Osteoblast (primary cell): ENCODE measurements around the gene ANKH. TPM values are rescaled to one million over a fixed set of nuclear protein-coding genes. Genes with fewer than 3 reads are reported as not detected.

Experiments used
- DNase-seq: peaks from one replicate; pipeline ENCODE4 v3.0.0; 2011; ENCODE audit warnings: low spot score, mixed read lengths; ENCODE audit not compliant: insufficient read length; ENCODE audit errors: missing footprints
- H2AFZ ChIP-seq: 2 replicates; pipeline ENCODE4 v1.6.0; 2011; ENCODE audit warnings: mild to moderate bottlenecking, low read length
- H3K27ac ChIP-seq: 2 replicates; pipeline ENCODE4 v1.5.1; 2011; ENCODE audit warnings: mild to moderate bottlenecking, low read depth, low read length, moderate library complexity
- H3K27me3 ChIP-seq: 2 replicates; pipeline ENCODE4 v1.6.0; 2012; ENCODE audit warnings: mild to moderate bottlenecking, control low read depth, inconsistent platforms, low read length, moderate library complexity; ENCODE audit not compliant: insufficient read depth
- H3K36me3 ChIP-seq: 2 replicates; pipeline ENCODE4 v1.5.1; 2011; ENCODE audit warnings: mild to moderate bottlenecking, low read length, control low read depth, moderate library complexity; ENCODE audit not compliant: insufficient read depth
- H3K4me1 ChIP-seq: 2 replicates; pipeline ENCODE4 v1.5.1; 2011; ENCODE audit warnings: mild to moderate bottlenecking, low read length, control low read depth, moderate library complexity; ENCODE audit not compliant: insufficient read depth
- H3K4me2 ChIP-seq: 2 replicates; pipeline ENCODE4 v1.6.0; 2011; ENCODE audit warnings: mild to moderate bottlenecking, low read length; ENCODE audit not compliant: insufficient read depth
- H3K4me3 ChIP-seq: fragments of 200-600 bp; sonication (generic); 3 replicates; pipeline ENCODE4 v1.5.1; 2012; ENCODE audit warnings: mild to moderate bottlenecking, low read length, inconsistent platforms; ENCODE audit not compliant: insufficient read depth
- H3K79me2 ChIP-seq: 2 replicates; pipeline ENCODE4 v1.6.0; 2012; ENCODE audit warnings: mild to moderate bottlenecking, low read length, control low read depth, inconsistent platforms; ENCODE audit not compliant: insufficient read depth
- H3K9me3 ChIP-seq: 2 replicates; pipeline ENCODE4 v1.5.1; 2011; ENCODE audit warnings: low read depth, low read length, control low read depth
- H4K20me1 ChIP-seq: 2 replicates; pipeline ENCODE4 v1.6.0; 2012; ENCODE audit warnings: mild to moderate bottlenecking, low read length, control low read depth; ENCODE audit not compliant: insufficient read depth
- total RNA-seq: library from RNA; depleted of rRNA; stranded (reverse); fragments of >200 nt; gene quantifications from 2 replicates; pipeline ENCODE4 v1.2.3, GENCODE V29; 2012
- TF ChIP-seq, protein P1 (sequence below): IDR thresholded peaks from 2 replicates; pipeline ENCODE4 v1.5.1; 2011; ENCODE audit warnings: mild to moderate bottlenecking, low read depth, low read length, moderate library complexity; ENCODE audit errors: extremely low read depth

Gene ANKH
- total RNA-seq, 1 donor, result 125 TPM

DNA sequence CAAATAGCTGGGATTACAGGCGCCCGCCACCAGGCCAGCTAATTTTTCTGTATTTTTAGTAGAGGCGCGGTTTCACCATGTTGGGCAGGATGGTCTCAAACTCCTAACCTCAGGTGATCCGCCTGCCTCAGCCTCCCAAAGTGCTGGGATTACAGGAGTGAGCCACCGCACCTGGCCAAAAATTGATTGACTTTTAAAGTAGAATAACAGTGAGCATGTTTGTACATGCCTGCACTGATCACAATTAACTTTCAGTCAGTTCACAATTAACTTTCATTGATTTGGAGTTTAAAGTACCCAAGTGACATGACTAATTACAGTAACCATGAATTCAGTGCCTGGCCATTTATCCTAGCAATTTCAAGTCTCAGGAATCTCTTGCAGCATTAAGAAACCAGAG lies 61.3 kb downstream of the ANKH start:
- peaks cover 70% of the 10 kb centered on the region for H3K79me2 ChIP-seq
- DNase-seq, result no peak

DNA sequence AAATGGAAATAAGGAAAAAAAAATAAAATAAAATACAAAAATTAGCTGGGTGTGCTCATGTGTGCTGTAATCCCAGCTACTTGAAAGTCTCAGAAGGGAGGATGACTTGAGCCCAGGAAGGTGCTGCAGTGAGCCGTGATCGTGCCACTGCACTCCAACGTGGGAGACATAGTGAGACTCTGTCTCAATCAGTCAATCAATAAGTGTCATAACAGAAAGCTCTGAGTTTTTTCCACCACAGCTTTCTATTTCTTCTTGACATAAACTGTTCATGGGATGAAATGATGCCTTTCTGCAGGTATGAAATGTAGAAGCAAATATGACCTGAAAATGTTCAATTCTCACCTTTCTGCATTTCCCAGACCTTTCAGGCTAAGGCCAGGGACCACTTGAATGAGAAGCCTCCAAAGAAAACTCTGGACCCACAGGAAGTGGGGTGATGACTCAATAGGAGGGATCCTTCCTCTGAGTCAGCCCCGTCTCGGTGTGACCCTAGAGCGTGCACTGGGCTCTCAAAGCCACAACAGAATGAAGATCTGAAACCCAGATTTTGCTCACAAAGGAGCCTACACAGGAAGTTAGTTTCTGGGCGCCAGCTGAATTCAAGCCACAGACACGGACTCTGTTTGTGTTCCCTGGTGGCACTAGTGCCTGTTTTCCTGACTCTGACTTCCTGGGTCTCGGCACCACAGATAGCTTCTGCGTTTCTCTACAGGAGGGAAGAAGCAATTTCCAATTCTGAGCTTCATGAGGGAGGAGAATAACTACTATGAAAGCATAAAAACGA lies 62.0 kb downstream of the ANKH start:
- peaks cover 66% of the 10 kb centered on the region for H3K79me2 ChIP-seq
- peak overlapping the region; percentile 80 for H3K4me2 ChIP-seq
- H3K27me3 ChIP-seq, result no peaks in the 10 kb centered on the region
- H2AFZ ChIP-seq, result peak overlapping the region; percentile 44
- H4K20me1 ChIP-seq, result no peaks in the 10 kb centered on the region
- TF ChIP-seq, protein P1, sequence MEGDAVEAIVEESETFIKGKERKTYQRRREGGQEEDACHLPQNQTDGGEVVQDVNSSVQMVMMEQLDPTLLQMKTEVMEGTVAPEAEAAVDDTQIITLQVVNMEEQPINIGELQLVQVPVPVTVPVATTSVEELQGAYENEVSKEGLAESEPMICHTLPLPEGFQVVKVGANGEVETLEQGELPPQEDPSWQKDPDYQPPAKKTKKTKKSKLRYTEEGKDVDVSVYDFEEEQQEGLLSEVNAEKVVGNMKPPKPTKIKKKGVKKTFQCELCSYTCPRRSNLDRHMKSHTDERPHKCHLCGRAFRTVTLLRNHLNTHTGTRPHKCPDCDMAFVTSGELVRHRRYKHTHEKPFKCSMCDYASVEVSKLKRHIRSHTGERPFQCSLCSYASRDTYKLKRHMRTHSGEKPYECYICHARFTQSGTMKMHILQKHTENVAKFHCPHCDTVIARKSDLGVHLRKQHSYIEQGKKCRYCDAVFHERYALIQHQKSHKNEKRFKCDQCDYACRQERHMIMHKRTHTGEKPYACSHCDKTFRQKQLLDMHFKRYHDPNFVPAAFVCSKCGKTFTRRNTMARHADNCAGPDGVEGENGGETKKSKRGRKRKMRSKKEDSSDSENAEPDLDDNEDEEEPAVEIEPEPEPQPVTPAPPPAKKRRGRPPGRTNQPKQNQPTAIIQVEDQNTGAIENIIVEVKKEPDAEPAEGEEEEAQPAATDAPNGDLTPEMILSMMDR, result no peak
- peak overlapping the region; percentile 47 for H3K4me3 ChIP-seq
- no peaks in the 10 kb centered on the region for H3K9me3 ChIP-seq
- peak; percentile 87 for DNase-seq
- peaks cover 55% of the 10 kb centered on the region for H3K4me1 ChIP-seq
- peaks cover 10% of the 10 kb centered on the region for H3K36me3 ChIP-seq
- peak overlapping the region; percentile 98 for H3K27ac ChIP-seq

More for the DNA sequence above, 61.3 kb downstream of the ANKH start:
- Histone ChIP-seq H3K4me3 (peak overlapping the region; percentile 47), H3K27ac (peak overlapping the region; percentile 98), H3K4me1 (peaks cover 55% of the 10 kb centered on the region), H4K20me1 (no peaks in the 10 kb centered on the region), H2AFZ (no peak overlapping the region), H3K9me3 (no peaks in the 10 kb centered on the region), H3K36me3 (peaks cover 10% of the 10 kb centered on the region), H3K27me3 (no peaks in the 10 kb centered on the region), H3K4me2 (peak overlapping the region; percentile 80)
- TF ChIP-seq, protein P1, result no peak

DNA sequence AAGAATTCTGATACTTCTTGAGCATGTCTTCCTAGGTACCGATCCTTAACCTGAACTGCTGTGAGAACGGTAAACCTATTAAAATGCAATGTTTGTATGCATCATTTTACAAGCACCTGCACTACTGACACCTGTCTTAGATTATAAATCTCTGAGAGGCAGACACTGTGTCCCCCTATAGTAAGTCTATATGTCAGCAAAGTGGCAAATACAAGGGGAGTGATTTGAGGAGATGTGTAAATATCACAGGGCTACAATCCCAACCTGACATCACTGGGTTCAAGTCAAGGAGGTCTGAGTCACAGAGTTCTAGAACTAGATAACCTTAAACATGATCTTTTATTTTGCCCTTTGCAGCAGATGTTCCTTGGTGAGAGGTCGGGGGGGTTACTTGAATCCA lies 64.1 kb downstream of the ANKH start:
- Histone ChIP-seq H3K9me3 (no peaks in the 10 kb centered on the region), H2AFZ (no peak overlapping the region), H3K27me3 (no peaks in the 10 kb centered on the region), H3K36me3 (peaks cover 14% of the 10 kb centered on the region), H4K20me1 (no peaks in the 10 kb centered on the region), H3K4me1 (peaks cover 54% of the 10 kb centered on the region), H3K4me2 (no peak overlapping the region), H3K79me2 (peaks cover 59% of the 10 kb centered on the region), H3K27ac (peak overlapping the region; percentile 89), H3K4me3 (no peak overlapping the region)
- TF ChIP-seq, protein P1, result no peak
- no peak for DNase-seq

DNA sequence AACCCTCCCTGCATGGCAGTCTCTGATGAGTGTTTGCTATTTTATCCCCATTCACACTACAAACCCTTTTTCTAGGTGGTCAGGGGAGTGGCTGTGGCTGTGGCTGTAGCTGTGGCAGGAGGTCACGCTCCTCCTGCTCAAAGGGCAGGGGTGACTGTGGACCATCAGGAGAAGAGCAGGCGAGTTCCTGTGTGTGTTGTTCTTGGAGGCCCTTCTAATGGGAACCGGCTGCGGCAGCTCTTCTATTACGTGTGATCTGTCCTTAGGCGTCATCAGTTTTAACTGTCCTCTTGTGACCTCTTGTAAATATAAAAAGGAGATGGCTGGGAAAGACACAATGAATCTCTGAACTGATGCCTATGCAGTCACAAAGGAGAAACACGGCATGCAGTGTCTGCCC lies 65.1 kb downstream of the ANKH start:
- Histone ChIP-seq H3K4me3 (no peak overlapping the region), H3K27me3 (no peaks in the 10 kb centered on the region), H3K36me3 (peaks cover 19% of the 10 kb centered on the region), H3K4me2 (peak overlapping the region; percentile 24), H3K4me1 (peaks cover 44% of the 10 kb centered on the region), H3K9me3 (no peaks in the 10 kb centered on the region), H2AFZ (no peak overlapping the region), H3K79me2 (peaks cover 61% of the 10 kb centered on the region), H3K27ac (peak overlapping the region; percentile 89), H4K20me1 (no peaks in the 10 kb centered on the region)
- TF ChIP-seq, protein P1, result no peak
- DNase-seq, result peak; percentile 93
